C4-2B (cell line): Measurements from ENCODE around the gene CACNA2D1.

ENCODE experiments used
- H3K27ac ChIP-seq: fragments of 450-650 bp; 2 replicates; pipeline ENCODE4 v1.5.1; 2017
- ZFX ChIP-seq: fragments of 450-650 bp; IDR thresholded peaks from 2 replicates; pipeline ENCODE4 v1.6.1; 2017
- TF ChIP-seq, protein P1 (sequence below): fragments of 450-650 bp; conservative IDR thresholded peaks from 2 replicates; pipeline ENCODE4 v1.5.1; 2017; ENCODE audit warnings: mild to moderate bottlenecking

The CACNA2D1 gene

GRCh38 chr7:82419200-82419599 is 24.4 kb downstream of the CACNA2D1 start:
- no peak overlapping the region for H3K27ac ChIP-seq

DNA sequence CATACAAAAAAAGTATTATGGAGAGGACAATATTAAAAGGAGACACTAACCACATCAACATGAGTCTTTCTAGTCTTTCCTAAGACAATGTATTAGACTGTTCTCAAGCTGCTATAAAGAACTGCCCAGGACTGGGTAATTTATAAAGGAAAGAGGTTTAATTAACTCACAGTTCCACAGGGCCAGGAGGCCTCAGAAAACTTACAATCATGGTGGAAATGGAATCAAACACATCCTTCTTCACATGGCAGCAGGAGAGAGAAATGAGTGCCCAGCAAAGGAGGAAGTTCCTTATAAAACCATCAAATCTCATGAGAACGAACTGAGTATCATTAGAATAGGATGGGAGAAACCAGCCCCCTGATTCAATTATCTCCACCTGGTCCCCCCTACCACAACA is 25.7 kb downstream of the CACNA2D1 start:
- TF ChIP-seq ZFX: no peak
- TF ChIP-seq, protein P1, sequence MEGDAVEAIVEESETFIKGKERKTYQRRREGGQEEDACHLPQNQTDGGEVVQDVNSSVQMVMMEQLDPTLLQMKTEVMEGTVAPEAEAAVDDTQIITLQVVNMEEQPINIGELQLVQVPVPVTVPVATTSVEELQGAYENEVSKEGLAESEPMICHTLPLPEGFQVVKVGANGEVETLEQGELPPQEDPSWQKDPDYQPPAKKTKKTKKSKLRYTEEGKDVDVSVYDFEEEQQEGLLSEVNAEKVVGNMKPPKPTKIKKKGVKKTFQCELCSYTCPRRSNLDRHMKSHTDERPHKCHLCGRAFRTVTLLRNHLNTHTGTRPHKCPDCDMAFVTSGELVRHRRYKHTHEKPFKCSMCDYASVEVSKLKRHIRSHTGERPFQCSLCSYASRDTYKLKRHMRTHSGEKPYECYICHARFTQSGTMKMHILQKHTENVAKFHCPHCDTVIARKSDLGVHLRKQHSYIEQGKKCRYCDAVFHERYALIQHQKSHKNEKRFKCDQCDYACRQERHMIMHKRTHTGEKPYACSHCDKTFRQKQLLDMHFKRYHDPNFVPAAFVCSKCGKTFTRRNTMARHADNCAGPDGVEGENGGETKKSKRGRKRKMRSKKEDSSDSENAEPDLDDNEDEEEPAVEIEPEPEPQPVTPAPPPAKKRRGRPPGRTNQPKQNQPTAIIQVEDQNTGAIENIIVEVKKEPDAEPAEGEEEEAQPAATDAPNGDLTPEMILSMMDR: no peak

More at GRCh38 chr7:82419200-82419599, 24.4 kb downstream of the CACNA2D1 start:
- TF ChIP-seq, protein P1: no peak
- TF ChIP-seq ZFX: no peak

DNA sequence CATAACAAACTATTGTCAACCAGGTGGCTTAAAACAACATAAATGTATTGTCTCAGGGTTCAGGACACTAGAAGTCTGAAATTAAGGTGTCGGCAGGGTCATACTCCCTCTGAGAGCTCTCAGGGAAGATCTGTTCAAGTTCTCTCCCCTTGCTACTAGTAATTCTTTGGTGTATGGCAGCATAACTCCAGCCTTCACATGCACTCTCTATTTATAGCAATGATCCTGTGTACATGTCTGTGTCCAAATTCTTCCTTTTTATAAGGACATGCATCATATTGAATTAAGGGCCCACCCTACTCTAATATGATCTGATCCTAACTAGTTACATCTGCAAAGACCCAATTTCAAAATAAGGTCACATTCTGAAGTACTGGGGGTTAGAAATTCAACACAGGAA is 27.2 kb downstream of the CACNA2D1 start:
- no peak overlapping the region for H3K27ac ChIP-seq
- TF ChIP-seq, protein P1: no peak
- no peak for TF ChIP-seq ZFX

More for the DNA sequence above, 25.7 kb downstream of the CACNA2D1 start:
- no peak overlapping the region for H3K27ac ChIP-seq

GRCh38 chr7:82414389-82414788 is 29.2 kb downstream of the CACNA2D1 start:
- TF ChIP-seq, protein P1: no peak
- no peak for TF ChIP-seq ZFX
- H3K27ac ChIP-seq: no peak overlapping the region

- no peak for TF ChIP-seq ZFX
- TF ChIP-seq, protein P1: no peak
- H3K27ac ChIP-seq: no peak overlapping the region
These were observed 30.3 kb downstream of the CACNA2D1 start for GRCh38 chr7:82413237-82413636.

- H3K27ac ChIP-seq: no peak overlapping the region
- TF ChIP-seq, protein P1: no peak
- no peak for TF ChIP-seq ZFX
These were observed 31.8 kb downstream of the CACNA2D1 start for GRCh38 chr7:82411732-82412131.

DNA sequence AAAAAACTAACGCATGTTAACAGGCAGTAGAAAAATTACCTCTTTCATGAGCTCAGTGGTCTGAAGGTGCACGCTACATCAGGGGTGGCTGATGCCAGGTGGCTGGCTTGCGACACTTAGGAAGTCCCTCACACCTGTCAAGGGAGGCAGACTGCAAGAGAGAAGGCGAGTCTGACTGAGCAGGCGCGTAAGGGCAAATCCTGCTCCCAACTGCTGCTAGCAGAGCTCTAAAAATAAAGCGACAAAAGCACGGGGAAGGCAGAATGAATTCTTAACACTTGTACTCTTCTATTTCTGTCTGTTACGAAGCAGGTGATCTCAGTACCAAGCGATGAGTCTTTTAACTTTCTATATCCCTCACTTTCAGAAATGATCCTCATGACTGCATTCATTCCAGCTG is 33.1 kb downstream of the CACNA2D1 start:
- TF ChIP-seq, protein P1: no peak
- TF ChIP-seq ZFX: no peak
- H3K27ac ChIP-seq: no peak overlapping the region
